Skeletal muscle satellite cell (primary cell): ENCODE results near the gene RUNDC3A. TPM values are rescaled to one million over a fixed set of nuclear protein-coding genes. Genes with fewer than 3 reads are reported as not detected.

ENCODE experiments used
- H3K27me3 ChIP-seq: 2 replicates; pipeline ENCODE4 v1.7.0; 2013; ENCODE audit warnings: low read length; ENCODE audit not compliant: control insufficient read depth, insufficient read depth
- H3K36me3 ChIP-seq: 2 replicates; pipeline ENCODE4 v1.7.0; 2013; ENCODE audit warnings: mild to moderate bottlenecking, control low read depth, low read length; ENCODE audit not compliant: insufficient read depth
- H3K4me1 ChIP-seq: 2 replicates; pipeline ENCODE4 v1.7.0; 2013; ENCODE audit warnings: low read length; ENCODE audit not compliant: control insufficient read depth, insufficient read depth
- H3K4me2 ChIP-seq: 2 replicates; pipeline ENCODE4 v1.7.0; 2013; ENCODE audit warnings: mild to moderate bottlenecking, low read length
- H3K4me3 ChIP-seq: 2 replicates; pipeline ENCODE4 v1.7.0; 2013; ENCODE audit warnings: low read length
- H3K9ac ChIP-seq: 2 replicates; pipeline ENCODE4 v1.7.0; 2013; ENCODE audit warnings: mild to moderate bottlenecking, low read depth, low read length, moderate library complexity
- H3K9me3 ChIP-seq: replicated peaks from 2 replicates; pipeline ENCODE4 v1.7.0; 2013; ENCODE audit warnings: mild to moderate bottlenecking, control low read depth, low read length
- total RNA-seq: library from RNA; depleted of rRNA; stranded (reverse); fragments of >200 nt; gene quantifications from 2 replicates; pipeline ENCODE4 v1.2.3, GENCODE V29; 2012; rRNA removed

Gene RUNDC3A
- not detected in 2 replicates for total RNA-seq

DNA sequence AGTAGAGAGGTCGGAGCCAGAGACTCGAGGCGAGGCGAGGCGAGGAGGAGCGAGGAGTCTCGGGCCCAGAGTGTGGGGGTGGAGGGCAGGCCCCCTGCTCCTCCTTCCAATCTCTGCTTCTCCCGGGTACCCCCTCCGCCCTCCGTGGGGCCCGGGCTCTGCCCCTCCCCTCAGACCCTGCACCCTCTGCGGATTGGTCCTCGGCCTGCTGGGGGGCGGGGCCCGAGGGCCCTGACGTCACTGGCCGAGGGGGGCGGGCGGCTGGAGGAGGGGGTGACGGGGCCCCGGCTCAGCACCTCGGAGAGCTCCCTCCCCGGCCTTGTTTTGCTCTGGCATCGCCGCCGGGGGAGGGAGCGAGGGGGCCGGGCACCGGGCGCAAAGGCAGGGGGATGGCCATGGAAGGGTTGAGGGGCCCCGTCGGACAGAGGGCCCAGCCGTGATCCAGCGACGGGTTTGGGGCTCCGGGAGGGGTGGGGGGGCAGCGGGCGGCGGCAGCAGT, at the start of gene RUNDC3A:
TSS of gene RUNDC3A (plus strand) at position 282 of the 499 bp plus-strand sequence. CDS start 232 bp downstream, outside the sequence.
- Histone ChIP-seq H3K9ac (no peak within 1 kb of the TSS), H3K36me3 (no peaks in the 10 kb centered on the region), H3K27me3 (peaks cover 39% of the 10 kb centered on the region), H3K4me3 (peak within 1 kb of the TSS; percentile 70), H3K4me1 (peaks cover 7% of the 10 kb centered on the region), H3K9me3 (no peaks in the 10 kb centered on the region), H3K4me2 (peak within 1 kb of the TSS; percentile 87)

DNA sequence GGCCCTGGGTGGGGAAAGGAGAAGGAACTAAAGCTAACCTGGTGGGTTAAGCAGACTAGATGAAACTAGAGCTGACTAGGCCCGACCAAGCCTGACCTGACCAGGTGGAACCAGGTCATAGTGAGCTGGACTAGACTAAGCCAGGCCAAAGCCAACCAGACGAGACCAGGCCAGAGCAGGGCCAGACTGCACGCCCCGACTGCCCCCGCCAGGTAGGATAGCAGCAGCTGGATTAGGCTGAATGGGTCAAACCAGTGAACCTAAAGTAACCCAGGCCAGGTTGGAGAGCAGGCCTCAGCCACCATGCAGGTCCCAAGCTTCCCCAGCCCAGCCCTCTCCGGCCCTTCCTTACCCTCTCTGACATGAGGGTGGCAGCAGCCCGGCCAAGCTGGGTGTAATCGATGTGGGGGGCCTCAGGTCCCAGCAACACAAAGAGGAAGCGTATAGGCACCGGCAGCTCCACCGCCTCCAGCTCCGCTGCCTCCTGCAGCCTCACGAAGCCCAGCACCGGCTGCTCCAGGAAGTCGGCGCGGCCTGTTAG, 49.5 kb upstream of the RUNDC3A start:
- H3K4me1 ChIP-seq = no peaks in the 10 kb centered on the region
- peaks cover 47% of the 10 kb centered on the region for H3K27me3 ChIP-seq
- no peak overlapping the region for H3K9ac ChIP-seq
- H3K9me3 ChIP-seq = no peaks in the 10 kb centered on the region
- H3K36me3 ChIP-seq = no peaks in the 10 kb centered on the region
- no peak overlapping the region for H3K4me2 ChIP-seq
- no peak overlapping the region for H3K4me3 ChIP-seq

DNA sequence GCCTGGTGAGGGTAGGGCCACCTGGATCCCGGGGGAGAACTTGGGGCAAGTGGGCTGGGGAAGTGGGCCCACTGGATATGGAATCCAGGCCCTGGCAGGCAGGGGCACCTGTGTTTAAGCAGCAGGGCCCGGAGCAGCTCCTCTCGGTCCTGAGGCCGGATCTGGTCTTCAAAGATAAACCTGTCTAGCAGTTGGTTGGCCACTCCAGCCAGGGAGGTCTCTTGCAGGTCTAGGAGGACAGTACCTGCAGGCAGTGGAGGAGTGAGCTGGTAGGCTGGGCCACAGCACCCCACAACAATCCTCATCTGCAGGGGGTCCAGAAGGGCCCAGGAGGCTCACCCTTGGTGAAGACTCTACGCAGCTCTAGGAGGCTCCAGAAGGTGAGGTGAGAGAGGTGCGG, 48.1 kb upstream of the RUNDC3A start:
- Histone ChIP-seq H3K4me3 (no peak overlapping the region), H3K36me3 (no peaks in the 10 kb centered on the region), H3K9ac (no peak overlapping the region), H3K4me2 (no peak overlapping the region), H3K27me3 (peaks cover 41% of the 10 kb centered on the region), H3K4me1 (no peaks in the 10 kb centered on the region), H3K9me3 (no peaks in the 10 kb centered on the region)

DNA sequence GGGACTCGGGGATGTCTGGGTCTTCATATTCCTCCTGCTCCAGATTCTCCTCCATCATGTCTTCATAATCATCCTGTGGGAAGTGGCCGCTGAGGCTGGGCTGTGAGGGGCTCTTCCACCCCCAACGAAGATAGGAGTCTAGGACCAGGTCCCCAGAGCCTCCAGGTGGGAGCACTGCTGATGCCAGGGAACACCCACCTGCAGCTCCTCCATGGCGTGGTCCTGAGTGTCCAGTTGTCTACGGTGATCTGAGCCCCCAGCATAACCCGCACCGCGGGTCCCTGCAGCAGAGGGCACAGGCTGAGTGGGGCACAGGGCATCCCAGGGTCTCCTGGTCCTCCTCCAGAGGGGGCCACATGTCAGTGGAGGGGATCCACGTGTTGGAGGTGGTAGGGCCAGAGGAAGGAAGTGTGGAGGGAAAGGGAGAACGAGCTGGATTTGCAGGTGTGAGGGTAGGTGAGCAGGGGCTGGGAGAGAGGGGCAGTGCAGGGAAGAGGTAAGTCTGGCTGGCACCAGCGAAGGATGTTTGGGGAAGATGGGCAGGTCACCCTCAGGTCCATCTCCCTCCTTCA, 45.7 kb upstream of the RUNDC3A start:
- Histone ChIP-seq H3K4me1 (no peaks in the 10 kb centered on the region), H3K4me2 (no peak overlapping the region), H3K4me3 (no peak overlapping the region), H3K36me3 (no peaks in the 10 kb centered on the region), H3K9ac (no peak overlapping the region), H3K9me3 (no peaks in the 10 kb centered on the region), H3K27me3 (peaks cover 38% of the 10 kb centered on the region)

DNA sequence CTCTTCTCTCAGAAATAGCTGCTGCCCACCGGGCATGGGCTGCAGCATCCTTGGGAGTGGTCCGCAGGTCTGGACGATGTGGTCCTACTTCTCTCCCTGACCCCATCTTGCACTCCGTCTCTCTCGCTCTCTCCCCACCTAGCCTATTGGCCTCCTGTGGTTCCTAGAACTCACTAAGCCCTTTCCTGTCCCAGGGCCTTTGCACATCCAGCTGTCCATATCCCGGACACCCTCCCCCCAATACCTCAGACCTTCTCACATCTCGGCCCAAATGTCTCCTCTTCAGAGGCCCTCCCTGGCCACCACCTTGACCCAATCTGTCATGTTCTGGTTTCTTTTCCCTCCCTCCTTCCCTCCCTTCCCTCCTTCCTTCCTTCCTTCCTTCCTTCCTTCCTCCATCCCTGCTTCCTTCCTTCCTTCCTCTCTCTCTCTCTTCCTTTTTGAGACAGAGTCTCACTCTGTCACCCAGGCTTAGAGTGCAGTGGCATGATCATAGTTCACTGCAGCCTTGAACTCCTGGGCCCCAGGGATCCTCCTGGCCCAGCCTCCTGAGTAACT, 45.0 kb upstream of the RUNDC3A start:
- Histone ChIP-seq H3K9ac (no peak overlapping the region), H3K9me3 (no peaks in the 10 kb centered on the region), H3K4me2 (no peak overlapping the region), H3K36me3 (no peaks in the 10 kb centered on the region), H3K4me3 (no peak overlapping the region), H3K4me1 (no peaks in the 10 kb centered on the region), H3K27me3 (peaks cover 40% of the 10 kb centered on the region)

DNA sequence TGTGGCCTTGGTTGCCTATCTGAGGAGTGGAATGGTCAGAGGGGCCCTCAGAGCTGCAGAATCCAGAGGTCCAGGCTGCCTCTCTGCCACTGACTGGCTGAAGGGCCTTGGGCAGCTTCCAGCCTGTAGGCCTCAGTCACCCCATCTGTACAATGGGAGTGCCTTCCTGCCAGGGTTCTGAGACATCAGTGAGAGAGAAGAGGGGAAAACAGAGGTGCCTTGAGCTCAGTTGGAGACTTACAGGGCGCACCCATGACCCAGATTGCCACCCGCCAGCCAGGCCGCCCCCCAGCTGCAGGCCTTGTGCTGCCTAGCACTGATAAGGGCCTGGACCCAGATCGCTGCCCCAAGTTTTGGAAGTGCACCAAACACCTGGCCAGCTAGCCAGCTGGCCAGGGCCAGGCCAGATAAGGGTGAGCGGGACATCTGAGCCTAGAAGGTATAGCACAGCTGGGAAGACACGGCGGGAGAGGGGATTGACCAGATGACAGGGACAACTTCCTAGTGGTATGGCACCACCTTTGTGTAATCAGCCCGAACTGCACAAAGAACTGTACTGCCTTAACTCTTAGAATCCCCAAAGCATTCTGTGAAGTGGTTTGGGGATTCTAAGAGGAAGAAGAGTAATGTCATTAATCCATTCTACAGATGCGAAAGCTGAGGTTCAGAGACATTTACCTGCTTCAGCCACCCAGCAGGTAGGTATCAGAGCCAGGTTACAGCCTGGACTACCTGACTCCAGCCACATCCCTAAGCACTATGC, 41.8 kb upstream of the RUNDC3A start:
- Histone ChIP-seq H3K4me2 (no peak overlapping the region), H3K4me3 (no peak overlapping the region), H3K4me1 (peaks cover 6% of the 10 kb centered on the region), H3K9ac (no peak overlapping the region), H3K36me3 (no peaks in the 10 kb centered on the region), H3K27me3 (peaks cover 46% of the 10 kb centered on the region), H3K9me3 (no peaks in the 10 kb centered on the region)

DNA sequence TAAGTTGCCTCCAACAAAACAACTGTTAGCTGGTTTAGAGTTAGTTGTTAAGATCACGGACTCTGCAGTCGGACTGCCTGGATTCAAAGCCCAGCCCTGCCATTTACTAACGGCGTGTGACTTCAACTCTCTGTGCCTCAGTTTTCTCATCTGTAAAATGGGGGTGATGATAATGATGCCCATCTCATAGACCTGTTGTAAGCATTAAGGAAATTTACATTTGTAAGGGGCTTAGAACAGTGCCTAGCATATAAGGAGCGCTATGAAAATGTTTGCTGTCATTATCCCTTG, 41.3 kb upstream of the RUNDC3A start:
- no peak overlapping the region for H3K9ac ChIP-seq
- H3K4me1 ChIP-seq = peaks cover 6% of the 10 kb centered on the region
- no peak overlapping the region for H3K4me2 ChIP-seq
- H3K36me3 ChIP-seq = no peaks in the 10 kb centered on the region
- H3K4me3 ChIP-seq = no peak overlapping the region
- H3K9me3 ChIP-seq = no peaks in the 10 kb centered on the region
- peaks cover 43% of the 10 kb centered on the region for H3K27me3 ChIP-seq

DNA sequence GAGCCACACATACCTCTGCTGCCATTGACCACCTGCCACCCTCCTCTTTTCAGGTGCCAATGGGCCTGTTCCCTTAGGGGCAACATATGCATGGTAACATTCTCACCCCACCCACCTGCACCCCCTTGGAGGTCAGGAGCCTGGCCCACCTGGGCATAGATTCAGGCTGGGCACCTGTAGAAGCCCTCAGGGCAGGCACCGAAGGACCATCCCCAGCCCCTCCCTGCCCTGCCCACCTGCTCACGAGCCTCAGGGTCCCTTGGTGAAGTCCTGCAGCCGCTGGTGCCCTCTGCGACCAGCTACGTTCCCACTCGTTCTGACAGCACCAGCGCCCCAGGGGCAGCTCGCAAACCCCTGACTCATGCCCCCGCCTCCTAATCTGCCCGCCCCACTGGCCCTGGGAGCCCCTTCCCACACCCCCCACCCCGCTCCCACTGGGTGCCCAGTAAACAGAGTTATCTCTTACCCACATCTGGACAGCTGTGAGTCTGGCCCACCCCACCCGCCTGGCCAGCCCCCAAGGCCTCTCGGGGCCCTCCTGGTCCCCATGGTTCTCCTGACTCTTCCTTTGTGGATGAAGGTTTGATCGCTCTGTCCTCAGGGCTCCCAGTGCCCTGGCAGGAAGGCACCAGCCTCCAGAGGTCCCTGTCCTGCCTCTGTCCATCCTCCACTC, 40.4 kb upstream of the RUNDC3A start, which contains the start of gene SLC4A1:
TSS of gene SLC4A1 (minus strand) at position 318 of the 673 bp plus-strand sequence. CDS start 5,269 bp downstream, outside the sequence.
- H3K4me2 ChIP-seq = no peak within 1 kb of the TSS
- H3K4me3 ChIP-seq = no peak within 1 kb of the TSS
- H3K36me3 ChIP-seq = no peaks in the 10 kb centered on the region
- H3K4me1 ChIP-seq = peaks cover 6% of the 10 kb centered on the region
- H3K27me3 ChIP-seq = peaks cover 38% of the 10 kb centered on the region
- no peak within 1 kb of the TSS for H3K9ac ChIP-seq
- no peaks in the 10 kb centered on the region for H3K9me3 ChIP-seq

DNA sequence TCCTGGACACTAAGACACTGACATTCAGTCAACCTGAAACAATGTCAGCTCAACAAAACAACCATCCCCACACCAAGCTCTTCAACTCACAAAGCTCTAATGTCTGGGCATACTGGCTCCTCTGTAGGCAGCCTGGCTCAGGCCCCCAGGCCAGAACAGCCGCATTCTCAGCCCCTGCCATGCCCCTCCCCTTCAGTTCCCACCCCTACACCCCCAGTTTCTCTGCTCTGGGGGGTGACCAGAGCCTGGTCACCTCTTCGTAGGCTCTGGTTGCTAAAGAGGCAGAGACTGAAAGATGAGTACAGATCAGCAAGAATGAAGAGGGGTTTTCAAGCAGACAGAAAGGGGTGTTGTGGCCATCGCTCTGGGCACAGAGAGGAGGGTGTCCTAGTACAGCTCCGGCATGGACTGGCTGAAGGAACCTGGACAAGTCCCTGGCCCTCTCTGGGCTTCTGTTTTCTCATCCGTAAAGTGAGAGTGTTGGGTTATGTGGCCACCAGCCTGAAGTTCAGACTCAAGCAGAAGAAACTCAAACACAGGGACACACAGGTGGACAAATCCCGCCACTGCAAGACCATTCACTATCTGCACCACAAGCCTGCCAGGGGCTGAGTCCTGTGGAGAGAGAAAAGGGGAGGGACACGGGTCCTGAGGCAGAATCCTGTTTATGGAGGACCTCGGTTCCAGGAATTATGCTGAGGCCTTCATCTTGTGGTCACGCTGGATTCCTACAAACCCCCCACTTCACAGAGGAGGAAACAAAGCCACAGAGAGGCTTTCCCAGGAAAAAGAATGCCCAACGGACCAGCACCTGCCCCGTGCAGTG, 39.5 kb upstream of the RUNDC3A start:
- Histone ChIP-seq H3K36me3 (no peaks in the 10 kb centered on the region), H3K9me3 (no peaks in the 10 kb centered on the region), H3K27me3 (peaks cover 28% of the 10 kb centered on the region), H3K4me3 (no peak overlapping the region), H3K9ac (no peak overlapping the region), H3K4me1 (peaks cover 6% of the 10 kb centered on the region), H3K4me2 (no peak overlapping the region)

DNA sequence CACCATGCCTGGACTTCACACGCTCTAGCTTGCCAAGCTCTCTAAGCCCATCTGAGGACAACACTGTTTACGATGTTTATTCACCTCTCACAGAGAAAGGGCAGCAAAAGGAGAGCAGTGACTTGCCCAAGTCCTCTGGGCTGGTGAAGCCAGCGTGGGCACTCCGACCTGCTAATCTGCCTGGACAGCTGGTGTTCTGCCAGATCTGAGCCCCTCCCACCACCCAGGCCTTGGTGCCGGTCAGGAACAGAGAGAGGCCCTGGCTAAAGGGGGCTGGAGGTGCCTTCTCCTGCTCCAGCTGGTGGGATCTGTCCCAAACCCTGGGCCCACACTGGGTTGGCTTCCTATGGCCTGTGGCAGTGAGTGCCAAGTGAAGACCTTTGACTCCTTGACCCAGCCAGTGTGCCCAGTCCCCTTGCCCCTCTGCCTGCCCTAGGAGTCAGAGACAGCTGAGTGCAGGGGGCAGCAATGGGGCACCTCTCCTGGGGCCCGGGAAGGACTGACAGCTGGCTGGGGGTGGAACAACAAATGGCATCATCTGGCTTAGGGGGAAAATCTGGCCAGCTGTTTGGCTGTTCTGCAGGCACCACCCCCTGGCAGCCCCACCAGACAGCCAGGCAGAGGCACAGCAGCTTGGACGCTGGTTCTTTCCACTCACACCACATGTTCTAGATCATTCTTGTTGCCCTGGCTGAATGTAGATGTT, 38.7 kb upstream of the RUNDC3A start:
- peaks cover 6% of the 10 kb centered on the region for H3K4me1 ChIP-seq
- H3K9ac ChIP-seq = no peak overlapping the region
- no peak overlapping the region for H3K4me2 ChIP-seq
- H3K27me3 ChIP-seq = peaks cover 28% of the 10 kb centered on the region
- H3K4me3 ChIP-seq = no peak overlapping the region
- H3K9me3 ChIP-seq = no peaks in the 10 kb centered on the region
- no peaks in the 10 kb centered on the region for H3K36me3 ChIP-seq
